ENCODE data around the gene IFITM5.
A peak's percentile ranks its signal among the peaks of the same experiment; 100 is the strongest.

IFITM5 gene

DNA sequence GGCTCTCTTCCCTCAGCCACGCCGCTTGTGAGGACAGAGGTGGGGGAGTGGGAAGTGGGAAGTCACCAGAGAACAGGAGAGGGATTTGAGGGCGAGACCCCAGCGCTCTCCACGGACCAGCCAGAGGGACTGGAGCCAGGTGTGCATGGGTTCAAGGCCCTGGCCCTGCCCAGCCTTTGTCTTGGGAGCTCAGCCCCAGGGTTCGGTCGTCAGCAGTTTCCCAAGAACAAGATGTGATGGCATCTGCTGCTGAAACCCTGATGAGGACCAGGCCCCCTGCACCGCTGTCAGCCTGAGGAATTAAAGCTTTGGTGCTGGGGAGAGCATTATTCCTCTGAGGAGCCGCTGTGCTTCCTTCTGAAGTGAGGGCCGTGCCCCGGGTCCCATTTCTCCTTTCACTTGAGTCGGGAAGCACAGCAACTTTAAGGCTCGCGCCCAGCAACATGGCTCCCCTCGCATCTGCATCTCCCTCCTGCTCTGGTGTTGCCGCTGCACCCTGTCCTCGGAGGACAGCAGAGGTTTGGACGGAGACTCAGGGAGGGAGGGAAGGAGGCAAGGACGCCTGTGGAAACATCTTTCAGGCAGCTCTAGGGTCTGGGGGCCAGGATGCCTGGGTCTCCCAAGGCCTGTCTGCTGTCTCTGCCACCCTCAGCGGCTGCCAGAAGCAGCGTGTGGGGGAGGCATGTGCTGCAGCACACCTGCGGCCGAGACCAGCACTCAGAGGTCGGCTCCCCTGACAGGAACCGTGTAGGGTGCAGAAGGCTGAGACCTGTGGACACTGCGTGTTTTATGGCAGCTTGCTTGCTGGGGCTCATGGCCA lies 3.8 kb downstream of the IFITM5 start:
- no peak for DNase-seq (ENCODE audit: low read depth)

DNA sequence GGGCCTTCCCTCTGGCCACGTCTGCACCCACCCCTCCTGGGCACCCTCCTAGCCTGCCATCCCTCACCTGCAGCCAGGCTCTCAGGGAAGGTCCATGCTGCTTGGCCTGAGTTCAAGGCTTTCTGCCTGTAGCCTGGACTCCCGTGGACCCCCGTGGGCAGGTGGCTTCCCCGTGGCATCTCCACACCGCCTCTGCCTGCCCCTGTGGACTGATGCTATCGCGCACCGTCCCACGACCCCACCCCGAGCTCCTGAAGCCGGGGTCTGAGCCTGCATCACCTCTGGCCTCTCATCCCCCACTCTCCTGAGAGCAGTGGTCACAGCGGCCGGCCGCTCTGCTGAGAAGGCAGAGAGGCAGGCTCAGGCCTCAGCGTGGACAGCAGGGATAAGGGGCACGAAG lies 4.5 kb downstream of the IFITM5 start:
- no peak for DNase-seq (ENCODE audit: low read depth)

DNA sequence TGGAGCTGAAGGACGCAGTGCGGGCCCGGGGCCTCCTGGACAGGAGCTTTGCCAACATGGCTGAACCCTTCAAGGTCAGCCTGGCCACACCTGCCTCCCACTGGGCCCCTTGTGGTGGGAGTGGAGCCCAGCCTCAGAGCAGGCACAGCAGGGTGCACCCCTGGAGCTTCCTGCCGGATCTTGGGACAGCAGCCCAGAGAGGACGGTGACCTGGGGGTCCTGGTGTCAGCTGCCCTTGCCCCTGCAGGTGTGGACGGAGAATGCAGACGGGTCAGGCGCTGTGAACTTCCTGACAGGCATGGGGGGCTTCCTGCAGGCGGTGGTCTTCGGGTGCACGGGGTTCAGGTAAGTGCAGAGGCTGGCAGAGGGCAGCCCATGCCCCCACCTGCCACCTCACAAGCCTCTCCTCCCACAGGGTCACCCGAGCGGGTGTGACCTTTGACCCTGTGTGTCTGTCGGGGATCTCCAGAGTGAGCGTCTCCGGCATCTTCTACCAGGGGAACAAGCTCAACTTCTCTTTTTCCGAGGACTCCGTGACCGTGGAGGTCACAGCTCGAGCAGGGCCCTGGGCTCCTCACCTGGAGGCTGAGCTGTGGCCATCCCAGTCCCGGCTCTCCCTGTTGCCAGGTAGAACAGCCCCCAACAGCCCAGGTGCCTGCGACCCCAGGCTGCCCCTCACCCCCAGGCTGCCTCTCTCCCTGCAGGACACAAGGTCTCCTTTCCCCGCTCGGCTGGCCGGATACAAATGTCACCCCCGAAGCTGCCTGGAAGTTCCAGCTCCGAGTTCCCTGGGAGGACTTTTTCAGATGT lies 5.3 kb downstream of the IFITM5 start:
- DNase-seq (ENCODE audit: low read depth), result no peak

DNA sequence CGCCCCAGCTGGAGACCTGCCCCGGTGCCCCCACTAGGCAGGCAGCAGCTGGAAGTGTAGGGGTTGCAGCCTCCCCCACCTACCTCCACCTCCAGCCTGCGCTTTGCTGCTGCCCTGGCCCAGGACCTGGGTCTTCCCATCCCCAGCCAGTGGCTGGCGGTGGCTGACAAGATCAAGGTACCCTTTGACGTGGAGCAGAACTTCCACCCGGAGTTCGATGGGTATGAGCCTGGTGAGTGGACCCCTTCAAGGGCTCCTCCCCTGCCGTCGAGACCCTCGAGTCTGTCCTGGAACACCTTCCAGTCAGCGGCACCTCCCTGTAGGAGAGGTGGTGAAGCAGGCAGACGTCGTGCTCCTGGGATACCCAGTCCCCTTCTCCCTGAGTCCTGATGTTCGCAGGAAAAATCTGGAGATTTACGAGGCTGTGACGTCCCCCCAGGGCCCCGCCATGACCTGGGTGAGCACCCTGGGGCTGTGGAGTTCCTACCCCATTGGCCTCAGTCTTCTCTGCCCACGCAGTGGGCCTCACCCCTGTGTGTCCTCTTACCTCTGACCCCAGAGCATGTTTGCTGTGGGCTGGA lies 6.0 kb downstream of the IFITM5 start:
- DNase-seq (ENCODE audit: low read depth), result no peak

DNA sequence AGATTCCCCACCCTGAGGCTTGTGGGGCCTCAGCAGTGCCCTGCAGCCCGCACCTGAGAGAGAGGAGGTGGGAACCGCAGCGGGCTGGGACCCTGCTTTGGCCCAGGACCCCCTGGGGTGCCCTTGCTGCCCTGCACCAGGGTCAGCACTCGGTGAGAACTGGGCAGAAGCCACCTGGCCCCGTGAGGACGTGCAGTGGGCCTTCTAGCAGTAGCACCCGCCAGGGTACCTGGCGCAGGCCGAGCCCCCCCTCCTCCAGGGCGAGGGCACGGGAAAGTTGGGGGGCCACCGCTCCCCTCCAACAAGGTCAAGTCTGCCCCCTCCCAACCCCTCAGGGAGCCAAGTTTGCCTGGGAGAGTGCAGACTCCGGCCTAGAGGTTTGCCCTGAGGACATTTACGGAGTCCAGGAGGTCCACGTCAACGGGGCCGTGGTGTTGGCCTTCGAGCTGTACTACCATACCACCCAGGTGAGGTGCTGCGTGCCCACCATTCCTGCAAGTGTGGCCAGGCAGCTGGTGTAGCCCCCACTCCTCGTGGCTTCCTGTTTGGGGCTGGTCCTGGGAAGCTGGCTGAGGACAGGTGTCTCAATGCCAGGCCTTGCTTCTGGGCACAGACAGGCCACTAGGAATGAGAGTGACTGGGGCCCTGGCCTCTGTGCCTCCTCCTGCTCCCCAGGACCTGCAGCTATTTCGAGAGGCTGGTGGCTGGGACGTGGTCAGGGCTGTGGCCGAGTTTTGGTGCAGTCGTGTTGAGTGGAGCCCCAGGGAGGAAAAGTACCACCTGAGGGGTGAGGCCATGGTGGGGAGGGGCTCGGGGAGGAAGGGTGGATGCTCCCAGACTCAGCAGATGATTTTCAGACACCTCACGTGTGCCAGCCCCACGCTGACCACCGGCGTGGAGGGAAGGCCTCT lies 6.9 kb downstream of the IFITM5 start:
- DNase-seq (ENCODE audit: low read depth), result no peak

DNA sequence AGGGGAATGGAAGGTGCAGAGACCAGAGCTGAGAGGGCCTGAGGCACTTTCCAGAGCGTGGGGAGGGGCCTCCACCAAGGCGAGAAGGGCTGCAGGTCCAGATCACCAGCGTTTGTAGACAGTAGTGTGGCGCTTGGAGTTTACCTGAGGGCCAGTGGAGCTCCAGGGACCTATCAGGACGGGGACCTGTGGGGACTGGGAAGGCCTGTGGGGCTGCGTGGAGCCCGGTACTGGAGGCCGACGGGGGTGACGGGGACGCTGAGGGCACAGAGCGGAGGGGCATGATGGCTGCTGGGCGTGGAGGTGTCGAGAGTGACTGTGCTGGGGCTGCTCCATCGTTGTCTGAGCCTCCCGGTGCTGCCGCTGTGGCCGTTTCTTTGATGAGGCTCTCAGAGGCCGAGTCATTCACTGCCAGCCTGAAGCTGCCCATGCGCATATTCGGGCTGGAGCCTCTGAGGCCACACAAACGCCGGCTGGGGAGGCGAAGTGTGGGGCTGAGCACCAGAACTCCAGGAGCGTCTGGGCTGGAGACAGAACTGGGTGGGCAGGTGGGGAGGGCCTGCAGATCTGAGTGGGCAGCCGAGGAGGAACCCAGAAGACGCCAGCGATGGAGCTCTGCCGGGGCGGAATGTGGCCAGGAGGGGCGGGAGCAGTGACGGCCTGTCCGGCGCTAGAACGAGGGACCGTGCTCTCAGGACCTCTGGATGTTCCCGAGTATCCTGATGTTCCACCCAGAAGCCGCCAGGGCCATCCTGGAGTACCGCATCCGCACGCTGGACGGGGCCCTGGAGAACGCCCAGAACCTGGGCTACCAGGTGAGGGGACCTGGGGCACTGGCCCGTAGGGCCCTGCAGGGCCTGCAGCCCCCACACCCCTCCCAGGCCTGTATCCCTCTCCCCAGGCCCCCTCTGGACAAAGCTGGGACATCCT lies 7.8 kb downstream of the IFITM5 start:
- no peak for DNase-seq (ENCODE audit: low read depth)

DNA sequence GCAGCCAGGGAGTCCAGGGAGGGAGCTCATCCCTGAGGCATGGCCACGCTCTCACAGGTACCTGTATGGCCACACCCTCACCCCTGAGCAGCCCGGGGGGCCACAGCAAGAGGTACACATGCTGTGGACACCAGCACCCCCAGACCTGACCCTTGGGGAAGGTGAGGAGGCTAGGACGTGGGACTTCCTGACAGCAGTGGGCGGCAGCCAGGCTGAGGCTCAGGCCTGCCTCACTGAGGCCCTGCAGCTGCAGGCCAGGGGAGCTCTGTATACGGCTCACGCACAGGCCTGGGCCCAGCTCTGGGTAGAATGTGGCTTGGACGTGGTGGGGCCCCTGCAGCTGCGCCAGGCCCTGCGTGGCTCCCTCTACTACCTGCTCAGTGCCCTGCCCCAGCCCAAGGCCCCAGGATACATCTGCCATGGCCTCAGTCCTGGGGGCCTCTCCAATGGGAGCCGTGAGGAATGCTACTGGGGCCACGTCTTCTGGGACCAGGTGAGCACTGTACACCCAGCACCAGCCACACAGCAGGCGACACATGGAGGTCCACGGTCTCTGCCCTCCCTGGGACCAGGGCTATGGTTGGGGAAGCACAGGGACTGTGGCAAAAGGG lies 8.6 kb downstream of the IFITM5 start:
- DNase-seq (ENCODE audit: low read depth), result no peak

DNA sequence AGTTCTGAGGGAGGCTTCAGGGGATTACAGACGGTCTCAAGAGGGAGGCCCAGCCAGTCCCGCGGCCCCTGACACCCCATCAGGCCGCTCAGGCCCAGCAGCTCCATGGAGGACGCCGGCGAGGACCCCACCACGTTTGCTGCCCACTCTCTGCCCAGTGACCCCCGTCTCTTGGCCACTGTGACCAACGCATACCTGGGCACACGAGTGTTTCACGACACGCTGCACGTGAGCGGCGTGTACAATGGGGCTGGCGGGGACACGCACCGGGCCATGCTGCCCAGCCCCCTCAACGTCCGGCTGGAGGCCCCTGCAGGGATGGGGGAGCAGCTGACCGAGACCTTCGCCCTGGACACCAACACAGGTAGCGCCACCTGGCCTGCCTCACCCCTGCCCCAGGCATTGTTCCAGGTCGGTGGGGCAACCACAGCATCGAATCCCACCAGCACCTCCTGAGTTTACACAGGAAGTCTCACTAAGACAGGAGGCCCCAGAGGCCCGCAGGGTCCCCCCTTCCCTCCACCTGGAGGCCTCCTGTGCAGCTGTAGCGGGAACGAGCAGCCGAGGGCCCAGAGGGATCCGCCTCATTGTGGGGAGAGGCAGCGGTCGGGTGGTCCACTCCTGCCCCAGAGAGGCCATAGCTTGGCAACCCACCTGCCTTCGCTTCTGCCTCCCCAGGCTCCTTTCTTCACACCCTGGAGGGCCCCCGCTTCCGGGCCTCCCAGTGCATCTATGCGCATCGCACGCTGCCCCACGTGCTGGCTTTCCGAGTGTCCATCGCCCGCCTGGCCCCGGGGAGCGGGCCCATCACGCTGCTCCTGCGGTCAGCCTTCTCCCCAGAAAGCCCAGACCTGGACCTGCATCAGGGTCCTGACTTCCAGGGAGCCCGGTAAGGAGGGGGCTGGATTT lies 9.4 kb downstream of the IFITM5 start:
- no peak for DNase-seq (ENCODE audit: low read depth)

DNA sequence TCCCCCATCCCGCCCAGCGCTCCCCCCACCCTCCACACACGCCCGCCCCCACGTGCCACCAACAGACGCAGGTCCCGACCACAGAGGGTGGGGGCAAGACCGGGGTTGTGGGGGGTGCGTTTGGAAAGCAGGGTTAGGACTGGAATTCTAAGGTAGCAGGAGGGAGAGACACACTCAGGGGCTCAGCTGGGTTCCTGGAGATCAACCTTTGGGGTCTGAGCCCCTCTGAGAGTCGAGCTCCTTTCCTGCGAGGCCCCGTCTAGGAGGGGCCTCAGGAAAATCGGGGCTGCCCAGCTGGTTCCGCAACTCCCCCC lies 10.0 kb downstream of the IFITM5 start:
- DNase-seq (ENCODE audit: low read depth), result peak; percentile 51

DNA sequence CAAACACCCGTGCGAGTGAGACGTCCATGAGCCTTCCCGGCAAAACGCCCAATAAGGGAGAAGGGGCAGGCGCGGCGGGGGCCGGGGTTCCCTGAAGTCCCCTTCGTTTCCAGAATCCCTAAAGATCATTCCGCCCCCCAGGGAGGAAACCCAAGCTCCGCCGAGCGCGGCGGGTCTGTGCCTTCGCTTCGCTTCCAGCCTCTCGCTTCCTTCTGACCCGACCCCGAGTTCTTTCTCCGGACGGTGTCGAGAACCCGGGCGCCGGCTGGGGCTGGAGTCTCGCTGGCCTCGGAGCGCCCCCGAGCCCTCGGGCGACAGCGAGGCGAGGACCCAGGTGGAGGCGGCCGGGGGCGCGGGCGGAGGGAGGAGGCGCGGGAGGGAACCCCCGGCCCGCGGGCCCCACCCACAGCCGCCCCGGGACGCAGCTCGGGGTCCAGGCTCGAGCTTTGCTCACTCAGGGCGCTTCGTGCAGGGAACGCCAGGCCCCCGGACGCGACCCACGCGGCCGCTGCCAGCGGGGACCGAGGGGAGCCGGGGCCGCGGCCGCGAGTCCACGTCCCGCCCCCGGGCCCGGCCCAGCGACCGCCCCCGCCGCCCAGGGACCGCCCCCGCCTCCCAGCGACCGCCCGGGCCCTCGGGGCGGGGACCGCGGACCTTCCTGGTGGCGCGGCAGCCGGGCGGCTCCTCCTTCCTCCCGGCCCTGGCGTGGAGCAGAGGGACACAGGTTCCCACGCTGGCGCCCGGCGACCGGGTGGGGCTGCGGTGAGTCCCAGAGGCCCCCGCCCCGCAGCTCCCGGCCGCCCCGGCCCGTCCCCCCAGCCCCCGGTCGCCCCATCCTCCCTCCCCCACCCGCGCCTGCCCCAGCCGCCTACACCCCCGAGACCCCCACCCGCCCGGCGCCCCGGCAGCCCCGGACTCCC lies 10.6 kb downstream of the IFITM5 start, which contains the start of gene PGGHG:
Gene PGGHG, plus strand, starts transcription at position 649 of the 920 bp plus-strand sequence. CDS start 691 bp downstream, outside the sequence.
- peak; percentile 57 for DNase-seq (ENCODE audit: low read depth)

DNA sequence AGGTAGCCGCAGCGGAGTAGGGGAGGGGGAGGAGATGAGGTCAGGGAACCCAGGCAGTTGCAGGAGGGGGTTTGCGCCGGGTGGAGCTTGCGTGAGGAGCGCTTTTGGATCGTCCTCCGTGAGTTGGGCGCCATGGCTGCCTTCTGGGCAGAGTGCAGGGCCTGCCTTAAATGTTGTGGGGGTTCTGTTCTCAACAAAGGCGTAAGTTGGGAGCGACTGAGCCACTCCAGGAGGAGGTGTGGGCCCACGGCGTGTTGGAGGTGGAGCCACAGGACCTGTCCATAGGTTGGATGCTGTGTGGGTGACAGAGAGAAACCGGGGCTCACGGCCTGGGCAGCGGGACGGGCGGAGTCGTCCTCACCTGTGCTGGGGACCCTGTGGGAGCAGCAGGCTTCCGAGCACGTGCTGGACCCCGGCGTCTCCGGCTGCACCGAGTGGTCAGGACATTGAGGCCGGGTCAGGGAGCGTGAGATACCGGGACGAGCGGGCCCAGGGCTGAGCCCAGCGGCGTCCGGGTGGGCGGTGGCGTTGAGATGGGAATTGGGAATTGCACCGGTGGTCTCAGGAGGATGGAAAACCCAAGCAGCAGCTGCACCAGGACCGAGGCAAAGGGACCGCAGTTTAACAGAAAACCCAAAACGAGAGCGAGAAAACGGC lies 11.4 kb downstream of the IFITM5 start:
- DNase-seq (ENCODE audit: low read depth), result peak; percentile 68

DNA sequence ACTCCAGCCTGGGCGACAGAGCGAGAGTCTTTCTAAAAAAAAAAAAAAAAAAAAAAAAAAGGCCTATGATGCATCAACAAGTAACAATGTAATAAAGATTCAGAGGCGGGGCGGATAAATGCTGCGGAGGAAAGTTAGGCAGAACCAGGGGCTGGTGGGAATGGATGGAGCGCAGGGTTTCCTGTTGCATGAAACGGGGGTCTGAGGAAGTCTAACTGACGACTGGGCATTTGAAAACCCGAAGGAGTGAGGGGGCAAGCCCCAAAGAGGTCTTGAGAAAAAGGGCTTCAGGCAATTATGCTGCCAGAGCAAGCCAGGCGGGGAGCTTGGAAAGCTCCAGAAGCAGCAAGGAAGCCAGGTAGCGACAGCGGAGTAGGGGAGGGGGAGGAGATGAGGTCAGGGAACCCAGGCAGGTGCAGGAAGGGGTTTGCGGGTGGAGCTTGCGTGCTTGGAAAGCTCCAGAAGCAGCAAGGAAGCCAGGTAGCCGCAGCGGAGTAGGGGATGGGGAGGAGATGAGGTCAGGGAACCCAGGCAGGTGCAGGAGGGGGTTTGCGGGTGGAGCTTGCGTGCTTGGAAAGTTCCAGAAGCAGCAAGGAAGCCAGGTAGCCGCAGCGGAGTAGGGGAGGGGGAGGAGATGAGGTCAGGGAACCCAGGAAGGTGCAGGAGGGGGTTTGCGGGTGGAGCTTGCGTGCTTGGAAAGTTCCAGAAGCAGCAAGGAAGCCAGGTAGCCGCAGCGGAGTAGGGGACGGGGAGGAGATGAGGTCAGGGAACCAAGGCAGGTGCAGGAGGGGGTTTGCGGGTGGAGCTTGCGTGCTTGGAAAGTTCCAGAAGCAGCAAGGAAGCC lies 12.1 kb downstream of the IFITM5 start:
- peak; percentile 69 for DNase-seq (ENCODE audit: low read depth)

DNA sequence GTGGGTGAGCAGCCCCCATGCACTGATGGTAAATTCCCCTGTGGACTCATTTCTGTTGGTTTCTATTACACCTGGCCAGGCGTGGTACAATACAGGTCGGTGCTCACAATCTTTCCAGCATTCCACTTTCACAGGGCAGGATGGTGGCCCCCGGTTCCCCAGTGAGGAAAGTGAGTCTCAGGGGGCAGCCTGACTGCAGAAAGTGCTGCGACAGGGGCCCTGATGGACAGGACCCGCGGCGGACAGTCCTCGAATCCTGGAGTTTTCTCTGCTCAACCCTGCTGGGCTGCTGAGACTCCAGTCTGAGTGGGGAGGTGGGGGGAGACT lies 13.5 kb downstream of the IFITM5 start:
- DNase-seq (ENCODE audit: low read depth), result no peak

DNA sequence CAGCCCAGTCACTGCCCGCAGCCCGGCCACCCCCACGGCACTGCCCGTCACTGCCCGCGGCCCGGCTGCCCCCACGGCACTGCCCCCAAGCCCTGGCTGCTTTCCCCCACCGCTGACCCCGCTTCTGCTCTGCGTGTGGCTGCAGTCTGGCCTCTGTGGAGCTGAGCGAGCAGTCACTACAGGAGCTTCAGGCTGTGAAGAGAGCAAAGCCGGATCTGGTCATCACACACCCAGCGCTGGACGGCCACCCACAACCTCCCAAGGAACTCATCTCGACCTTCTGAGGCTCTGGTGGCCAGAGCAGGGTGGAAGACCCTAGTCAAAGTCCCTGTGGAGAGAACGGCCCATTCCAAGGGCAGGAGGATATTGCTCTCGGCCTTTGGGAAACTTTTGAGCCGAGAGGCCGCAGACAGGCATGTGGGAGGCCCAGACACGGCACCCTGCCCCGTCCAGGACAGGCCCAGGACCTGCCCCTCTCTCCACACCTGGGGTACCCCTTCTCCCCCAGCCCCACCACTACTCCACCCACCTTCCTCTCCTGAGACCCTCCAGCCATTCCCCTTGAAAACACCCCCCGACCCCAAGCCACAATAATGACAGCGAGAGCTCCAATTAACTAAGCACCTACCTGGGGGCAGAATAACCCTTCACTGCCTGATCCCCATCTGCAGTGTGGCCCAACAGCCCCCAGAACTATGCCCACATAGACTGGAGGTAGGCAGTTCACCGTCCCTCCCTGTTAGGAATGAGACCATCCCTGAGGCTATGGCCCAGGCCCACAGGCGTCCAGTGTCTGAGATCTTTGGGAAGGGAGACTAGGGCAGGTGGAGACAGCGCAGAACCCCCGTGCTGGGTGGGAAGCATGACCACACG lies 14.1 kb downstream of the IFITM5 start:
- no peak for DNase-seq (ENCODE audit: low read depth)

DNA sequence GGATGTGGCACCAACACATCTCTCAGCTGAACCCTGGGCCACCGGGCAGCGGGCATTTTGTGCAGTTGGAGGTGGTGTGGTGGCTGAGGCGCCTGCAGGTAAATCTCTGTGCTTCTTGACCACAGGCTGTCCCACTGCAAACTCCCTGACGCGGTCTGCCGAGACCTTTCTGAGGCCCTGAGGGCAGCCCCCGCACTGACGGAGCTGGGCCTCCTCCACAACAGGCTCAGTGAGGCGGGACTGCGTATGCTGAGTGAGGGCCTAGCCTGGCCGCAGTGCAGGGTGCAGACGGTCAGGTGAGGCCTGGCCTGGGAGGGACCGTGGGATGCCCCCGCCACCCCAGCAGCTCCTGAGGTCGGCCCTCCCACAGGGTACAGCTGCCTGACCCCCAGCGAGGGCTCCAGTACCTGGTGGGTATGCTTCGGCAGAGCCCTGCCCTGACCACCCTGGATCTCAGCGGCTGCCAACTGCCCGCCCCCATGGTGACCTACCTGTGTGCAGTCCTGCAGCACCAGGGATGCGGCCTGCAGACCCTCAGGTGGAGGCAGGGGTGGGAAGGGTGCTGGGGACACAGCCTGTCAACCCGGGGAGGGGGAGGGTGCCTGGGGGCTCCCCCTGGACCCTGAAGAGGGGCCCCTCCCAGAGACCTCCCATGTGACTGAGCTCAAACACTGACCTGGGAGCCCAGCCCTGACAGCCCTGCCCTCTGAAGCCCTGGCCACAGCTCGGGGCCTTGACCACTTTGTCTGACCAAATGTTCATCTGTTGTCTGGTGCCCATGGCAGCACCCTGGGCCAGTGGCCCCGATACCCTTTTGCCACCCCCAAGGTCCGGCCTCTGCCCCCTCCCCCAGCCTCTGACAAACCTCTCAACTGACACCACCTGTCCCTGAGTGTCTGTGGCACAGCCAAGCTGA lies 15.0 kb downstream of the IFITM5 start:
- DNase-seq (ENCODE audit: low read depth), result no peak

All from activated T-cell treated with anti-CD3 and anti-CD28 coated beads for 1 hour (primary cell).